Ascending aorta (tissue), 2 donors: ENCODE data around the gene RAB3GAP2. TPM values are rescaled to one million over a fixed set of nuclear protein-coding genes. Genes with fewer than 3 reads are reported as not detected.
"Not testable (repeated sequence)": the region's sequence is repeated elsewhere in the genome, so short reads cannot be mapped to it uniquely, and the experiment has no call there.

Source experiments
- DNase-seq, 2 donors: peaks; one replicate each; pipeline ENCODE4 v3.0.0-alpha.2; 2019; ENCODE audit warnings: low spot score in 2 of 2
- H3K27ac ChIP-seq, 2 donors: fragments of 200-600 bp; sonication (generic); one replicate each; pipeline ENCODE4 v1.5.1; 2016 to 2017; ENCODE audit warnings: mild to moderate bottlenecking in 1 of 2
- H3K27me3 ChIP-seq: fragments of 200-600 bp; sonication (generic); one replicate; pipeline ENCODE4 v1.5.1; 2017
- H3K36me3 ChIP-seq, 2 donors: fragments of 200-600 bp; sonication (generic); one replicate each; pipeline ENCODE4 v1.5.1; 2016
- H3K4me1 ChIP-seq, 2 donors: fragments of 200-600 bp; sonication (generic); one replicate each; pipeline ENCODE4 v1.5.1; 2016 to 2017; ENCODE audit warnings: mild to moderate bottlenecking in 1 of 2
- H3K4me3 ChIP-seq, 2 donors: fragments of 200-600 bp; sonication (generic); one replicate each; pipeline ENCODE4 v1.5.1; 2016 to 2017; ENCODE audit warnings: mild to moderate bottlenecking in 1 of 2
- H3K9me3 ChIP-seq, 2 donors: fragments of 200-600 bp; sonication (generic); one replicate each; pipeline ENCODE4 v1.5.1; 2016
- CTCF ChIP-seq, 3 experiments: fragments of 200-600 bp in 2 of 3; fragments of 450-650 bp in 1 of 3; sonication (generic) in 2 of 3; IDR thresholded peaks; one replicate each; pipeline ENCODE4 v1.5.1; 2016 to 2019; ENCODE audit warnings: antibody characterized with exemption in 3 of 3, mild to moderate bottlenecking in 1 of 3, moderate library complexity in 1 of 3
- intact Hi-C: fragments of 100-400 bp; cut with DNase I; formaldehyde crosslinking; loops from one replicate; pipeline ENCODE4 v1.15.1; 2023
- total RNA-seq: library from RNA; depleted of rRNA; stranded (reverse); fragments of >200 nt; gene quantifications from one replicate; pipeline ENCODE4 v1.1.0, GENCODE V29; 2016

The RAB3GAP2 gene
- total RNA-seq, 1 donor from 2014 or later: 9.8 TPM

GRCh38 chr1:220243947-220244346, 28.3 kb downstream of the RAB3GAP2 start:
- Histone ChIP-seq H3K36me3 (peaks cover 0 to 1% of the 10 kb centered on the region in 2 donors), H3K9me3 (no peaks in the 10 kb centered on the region), H3K27me3 (no peaks in the 10 kb centered on the region), H3K27ac (no peak overlapping the region), H3K4me1 (peaks cover 0 to 4% of the 10 kb centered on the region in 2 donors), H3K4me3 (no peak overlapping the region)
- no peak for TF ChIP-seq CTCF (IDR thresholded peaks at IDR 0.05)
- no peak for DNase-seq
- intact Hi-C loops: no loop called here

GRCh38 chr1:220241072-220241663, 31.1 kb downstream of the RAB3GAP2 start:
- DNase-seq: no peak
- intact Hi-C loops: no loop called here
- TF ChIP-seq CTCF (IDR thresholded peaks at IDR 0.05): no peak
- no peak overlapping the region for H3K4me3 ChIP-seq
- no peaks in the 10 kb centered on the region for H3K27me3 ChIP-seq
- no peak overlapping the region for H3K27ac ChIP-seq
- no peaks in the 10 kb centered on the region for H3K36me3 ChIP-seq
- peaks cover 0 to 4% of the 10 kb centered on the region in 2 donors for H3K4me1 ChIP-seq
- no peaks in the 10 kb centered on the region for H3K9me3 ChIP-seq

GRCh38 chr1:220239966-220240365, 32.3 kb downstream of the RAB3GAP2 start:
- no peak overlapping the region for H3K27ac ChIP-seq
- no peaks in the 10 kb centered on the region for H3K27me3 ChIP-seq
- H3K36me3 ChIP-seq: no peaks in the 10 kb centered on the region
- H3K4me1 ChIP-seq: peaks cover 0 to 8% of the 10 kb centered on the region in 2 donors
- TF ChIP-seq CTCF (IDR thresholded peaks at IDR 0.05): no peak
- no peak overlapping the region for H3K4me3 ChIP-seq
- intact Hi-C loops: no loop called here
- no peaks in the 10 kb centered on the region for H3K9me3 ChIP-seq
- DNase-seq: no peak

GRCh38 chr1:220239213-220239612, 33.0 kb downstream of the RAB3GAP2 start:
- Histone ChIP-seq H3K4me1 (peaks cover 0 to 8% of the 10 kb centered on the region in 2 donors), H3K36me3 (no peaks in the 10 kb centered on the region), H3K9me3 (no peaks in the 10 kb centered on the region), H3K27me3 (no peaks in the 10 kb centered on the region), H3K27ac (no peak overlapping the region), H3K4me3 (no peak overlapping the region)
- no peak for DNase-seq
- intact Hi-C loops: no loop called here
- TF ChIP-seq CTCF (IDR thresholded peaks at IDR 0.05): no peak

GRCh38 chr1:220236278-220236677, 36.0 kb downstream of the RAB3GAP2 start:
- DNase-seq, intact Hi-C loops, H3K4me3 ChIP-seq, H3K27me3 ChIP-seq, H3K27ac ChIP-seq, H3K4me1 ChIP-seq, H3K9me3 ChIP-seq: not testable (repeated sequence)
- H3K36me3 ChIP-seq: peaks cover 0 to 10% of the 10 kb centered on the region in 2 donors

GRCh38 chr1:220235462-220235861, 36.8 kb downstream of the RAB3GAP2 start:
- peaks cover 0 to 8% of the 10 kb centered on the region in 2 donors for H3K4me1 ChIP-seq
- no peak for TF ChIP-seq CTCF (IDR thresholded peaks at IDR 0.05)
- H3K27ac ChIP-seq: no peak overlapping the region
- no peak for DNase-seq
- H3K9me3 ChIP-seq: no peaks in the 10 kb centered on the region
- H3K27me3 ChIP-seq: no peaks in the 10 kb centered on the region
- no peak overlapping the region for H3K4me3 ChIP-seq
- intact Hi-C loops: no loop called here
- peaks cover 0 to 10% of the 10 kb centered on the region in 2 donors for H3K36me3 ChIP-seq
